GM23338 (cell line): ENCODE data around the gene CACNA2D4. TPM values are rescaled to one million over a fixed set of nuclear protein-coding genes. Genes with fewer than 3 reads are reported as not detected.

Source experiments
- ATAC-seq: fragments of 200-7000 bp; cut with Tn5 transposase; 3 replicates; pipeline ENCODE4 v1.9.1; 2020
- DNase-seq: peaks from one replicate; pipeline ENCODE4 v3.0.0-alpha.2; 2015; ENCODE audit warnings: low spot score
- H2AFZ ChIP-seq: fragments of 200-600 bp; sonication (generic); 2 replicates; pipeline ENCODE4 v1.8.0; 2016; ENCODE audit warnings: antibody characterized with exemption, mild to moderate bottlenecking, moderate library complexity
- H3F3A ChIP-seq: fragments of 200-600 bp; sonication (generic); replicated peaks from 2 replicates; pipeline ENCODE4 v1.8.0; 2017; ENCODE audit warnings: antibody characterized with exemption, mixed run types, low read depth
- H3K27ac ChIP-seq: fragments of 200-600 bp; sonication (generic); 2 replicates; pipeline ENCODE4 v1.6.1; 2016; ENCODE audit warnings: low read depth
- H3K27me3 ChIP-seq: fragments of 200-600 bp; sonication (generic); 2 replicates; pipeline ENCODE4 v1.8.0; 2016; ENCODE audit warnings: mild to moderate bottlenecking, mixed run types, moderate library complexity; ENCODE audit not compliant: insufficient read depth
- H3K36me3 ChIP-seq: fragments of 200-600 bp; sonication (generic); 2 replicates; pipeline ENCODE4 v1.8.0; 2016; ENCODE audit warnings: mild to moderate bottlenecking; ENCODE audit not compliant: insufficient read depth
- H3K4me1 ChIP-seq: fragments of 200-600 bp; sonication (generic); 2 replicates; pipeline ENCODE4 v1.8.0; 2016; ENCODE audit warnings: mild to moderate bottlenecking, moderate library complexity; ENCODE audit not compliant: insufficient read depth
- H3K4me2 ChIP-seq: fragments of 200-600 bp; sonication (generic); 2 replicates; pipeline ENCODE4 v1.7.1; 2017; ENCODE audit warnings: mixed run types
- H3K4me3 ChIP-seq: fragments of 200-600 bp; sonication (generic); 2 replicates; pipeline ENCODE4 v1.6.1; 2016; ENCODE audit warnings: mixed run types
- H3K79me2 ChIP-seq: fragments of 200-600 bp; sonication (generic); replicated peaks from 2 replicates; pipeline ENCODE4 v1.8.0; 2017; ENCODE audit warnings: mild to moderate bottlenecking; ENCODE audit not compliant: insufficient read depth
- H3K9me2 ChIP-seq: fragments of 200-600 bp; sonication (generic); 2 replicates; pipeline ENCODE4 v1.8.0; 2017; ENCODE audit not compliant: insufficient read depth
- H4K20me1 ChIP-seq: fragments of 200-600 bp; sonication (generic); replicated peaks from 2 replicates; pipeline ENCODE4 v1.8.0; 2017; ENCODE audit warnings: mild to moderate bottlenecking; ENCODE audit not compliant: insufficient read depth
- H3K27ac Mint-ChIP-seq: 2 replicates; pipeline ENCODE4 v1.8.0; 2020; ENCODE audit warnings: inconsistent platforms, mild to moderate bottlenecking, moderate library complexity, mixed read lengths
- H3K27me3 Mint-ChIP-seq: 3 replicates; pipeline ENCODE4 v1.8.0; 2022; ENCODE audit warnings: low read depth, mild to moderate bottlenecking, moderate library complexity, mixed read lengths, inconsistent platforms; ENCODE audit not compliant: insufficient read depth, poor library complexity
- H3K36me3 Mint-ChIP-seq: 3 replicates; pipeline ENCODE4 v1.8.0; 2021; ENCODE audit warnings: low read depth, mild to moderate bottlenecking, inconsistent platforms, moderate library complexity, mixed read lengths
- H3K4me1 Mint-ChIP-seq: 3 replicates; pipeline ENCODE4 v1.8.0; 2020; ENCODE audit warnings: mild to moderate bottlenecking, inconsistent platforms, mixed read lengths
- H3K4me3 Mint-ChIP-seq: 3 replicates; pipeline ENCODE4 v1.8.0; 2021; ENCODE audit warnings: moderate library complexity, mild to moderate bottlenecking, inconsistent platforms, mixed read lengths
- H3K9me3 Mint-ChIP-seq: 3 replicates; pipeline ENCODE4 v1.8.0; 2020; ENCODE audit warnings: moderate library complexity, mild to moderate bottlenecking, inconsistent platforms, mixed read lengths
- ETS1 ChIP-seq: IDR thresholded peaks from 2 replicates; pipeline ENCODE4 v1.6.1; 2016; ENCODE audit warnings: antibody characterized with exemption
- EZH2 ChIP-seq: fragments of 200-600 bp; sonication (generic); IDR thresholded peaks from one replicate; pipeline ENCODE4 v1.8.0; 2017; ENCODE audit warnings: antibody characterized with exemption, mild to moderate bottlenecking, low read depth; ENCODE audit not compliant: unreplicated experiment
- EZH2phosphoT487 ChIP-seq: fragments of 200-600 bp; sonication (generic); IDR thresholded peaks from one replicate; pipeline ENCODE4 v1.8.1; 2018; ENCODE audit warnings: antibody characterized with exemption; ENCODE audit not compliant: unreplicated experiment
- REST ChIP-seq: IDR thresholded peaks from one replicate; pipeline ENCODE4 v1.6.1; 2018; ENCODE audit warnings: antibody characterized with exemption; ENCODE audit not compliant: unreplicated experiment
- STAT1 ChIP-seq: IDR thresholded peaks from one replicate; pipeline ENCODE4 v1.6.1; 2016; ENCODE audit warnings: antibody characterized with exemption; ENCODE audit not compliant: unreplicated experiment
- ZNF114 ChIP-seq: fragments of 250-450 bp; sonication (Bioruptor Pico); IDR thresholded peaks from 2 replicates; pipeline ENCODE4 v1.5.0; 2020; ENCODE audit warnings: mild to moderate bottlenecking, moderate library complexity
- ZNF462 ChIP-seq: fragments of 250-450 bp; sonication (Bioruptor Pico); IDR thresholded peaks from 2 replicates; pipeline ENCODE4 v1.5.0; 2020; ENCODE audit warnings: mild to moderate bottlenecking, moderate library complexity
- polyA plus RNA-seq: library from polyadenylated mRNA; unstranded; fragments of >200 nt; fragmentation: Nextera tagmentation; extraction: Ambion mirVana; gene quantifications from 2 replicates; pipeline ENCODE4 v1.2.1, GENCODE V29; 2016
- total RNA-seq: library from RNA; depleted of rRNA; stranded (reverse); fragments of >200 nt; shearing (Covaris generic); gene quantifications from 2 replicates; pipeline ENCODE4 v1.2.3, GENCODE V29; 2014
- TF ChIP-seq, protein P1 (sequence below), 2 experiments: fragments of 200-600 bp in 1 of 2; sonication (generic) in 1 of 2; conservative IDR thresholded peaks; 2 replicates each; pipeline versions ENCODE4 v1.5.1 to v1.6.1; 2016 to 2017; ENCODE audit warnings: antibody characterized with exemption in 2 of 2, low read depth in 2 of 2, mild to moderate bottlenecking in 2 of 2, moderate library complexity in 1 of 2

The CACNA2D4 gene
- total and polyA plus RNA-seq, 2 experiments from 2014 or later = 0.07 to 0.24 TPM

DNA sequence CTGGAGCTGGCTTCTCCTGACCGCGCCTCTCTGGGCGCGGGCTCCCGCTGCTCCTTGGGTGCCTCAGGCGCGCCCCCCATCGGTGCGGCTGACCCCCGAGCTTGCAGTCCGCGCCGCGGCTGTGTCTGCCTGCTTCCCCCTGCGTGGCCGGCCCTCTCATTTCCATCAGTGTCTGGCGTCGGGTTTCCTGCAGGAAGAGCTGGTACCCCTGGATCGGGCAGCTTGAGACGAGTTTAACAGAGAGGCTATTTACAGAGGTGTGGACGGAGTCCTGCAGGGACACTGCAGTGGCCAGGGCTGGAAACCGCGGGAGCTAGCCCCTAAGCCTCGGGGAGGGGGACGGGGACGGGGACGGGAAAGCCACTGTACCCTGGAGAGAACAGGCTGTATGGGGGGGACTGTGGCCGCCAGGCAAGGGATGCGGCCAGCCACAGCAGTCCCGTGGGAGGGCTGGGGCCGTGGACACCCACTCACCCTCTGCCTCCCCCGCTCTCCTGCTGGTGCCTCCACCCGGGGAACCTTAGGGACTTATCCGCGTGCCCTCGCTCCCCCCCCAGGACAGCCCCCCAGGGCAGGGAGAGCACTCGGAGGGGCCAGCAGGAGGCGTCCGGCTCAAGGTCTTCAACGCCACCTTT is 3.7 kb upstream of the CACNA2D4 start:
- no peaks in the 10 kb centered on the region for H4K20me1 ChIP-seq
- H3K4me3 ChIP-seq = no peak overlapping the region
- Mint-ChIP-seq H3K4me1 (peaks cover 13% of the 10 kb centered on the region), H3K27ac (no peak overlapping the region), H3K27me3 (peaks cover 10% of the 10 kb centered on the region), H3K9me3 (no peaks in the 10 kb centered on the region), H3K4me3 (no peak overlapping the region), H3K36me3 (no peaks in the 10 kb centered on the region)
- TF ChIP-seq REST = no peak
- TF ChIP-seq, protein P1, sequence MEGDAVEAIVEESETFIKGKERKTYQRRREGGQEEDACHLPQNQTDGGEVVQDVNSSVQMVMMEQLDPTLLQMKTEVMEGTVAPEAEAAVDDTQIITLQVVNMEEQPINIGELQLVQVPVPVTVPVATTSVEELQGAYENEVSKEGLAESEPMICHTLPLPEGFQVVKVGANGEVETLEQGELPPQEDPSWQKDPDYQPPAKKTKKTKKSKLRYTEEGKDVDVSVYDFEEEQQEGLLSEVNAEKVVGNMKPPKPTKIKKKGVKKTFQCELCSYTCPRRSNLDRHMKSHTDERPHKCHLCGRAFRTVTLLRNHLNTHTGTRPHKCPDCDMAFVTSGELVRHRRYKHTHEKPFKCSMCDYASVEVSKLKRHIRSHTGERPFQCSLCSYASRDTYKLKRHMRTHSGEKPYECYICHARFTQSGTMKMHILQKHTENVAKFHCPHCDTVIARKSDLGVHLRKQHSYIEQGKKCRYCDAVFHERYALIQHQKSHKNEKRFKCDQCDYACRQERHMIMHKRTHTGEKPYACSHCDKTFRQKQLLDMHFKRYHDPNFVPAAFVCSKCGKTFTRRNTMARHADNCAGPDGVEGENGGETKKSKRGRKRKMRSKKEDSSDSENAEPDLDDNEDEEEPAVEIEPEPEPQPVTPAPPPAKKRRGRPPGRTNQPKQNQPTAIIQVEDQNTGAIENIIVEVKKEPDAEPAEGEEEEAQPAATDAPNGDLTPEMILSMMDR (conservative IDR thresholded peaks at IDR 0.05; ENCODE audit: low read depth in 2 of 2) = peak in 1 of 2 experiments; percentile 36; a peak in 1 of 4 replicates
- TF ChIP-seq ZNF114 (CRISPR knock-in tag) = no peak
- no peak overlapping the region for H3K4me2 ChIP-seq
- ATAC-seq (no peak), DNase-seq (peak; percentile 33)
- H3K27ac ChIP-seq = no peak overlapping the region
- no peaks in the 10 kb centered on the region for H3K27me3 ChIP-seq
- H3K9me2 ChIP-seq = no peaks in the 10 kb centered on the region
- no peaks in the 10 kb centered on the region for H3K36me3 ChIP-seq
- no peak overlapping the region for H2AFZ ChIP-seq
- H3F3A ChIP-seq = no peaks in the 10 kb centered on the region
- no peaks in the 10 kb centered on the region for H3K79me2 ChIP-seq
- H3K4me1 ChIP-seq = no peaks in the 10 kb centered on the region

DNA sequence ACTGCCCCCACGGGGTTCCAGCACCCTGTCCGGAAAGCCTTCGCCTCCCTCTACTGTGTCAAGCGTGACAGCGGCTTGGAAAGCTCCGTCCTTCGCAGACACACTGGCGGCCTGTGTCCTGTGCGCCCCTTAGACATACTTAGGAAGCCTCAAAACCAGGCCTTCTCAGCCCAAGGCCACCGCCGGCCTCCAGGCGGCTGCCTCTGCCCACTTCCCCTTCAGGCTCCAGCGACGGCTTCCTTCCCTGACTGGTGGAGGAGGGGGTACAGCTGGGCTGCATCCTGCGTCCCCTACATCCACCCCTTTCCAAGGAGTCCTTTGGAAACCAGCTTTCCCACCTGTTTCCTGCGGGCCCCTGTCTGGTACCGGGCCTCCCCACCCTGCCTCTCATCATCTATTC is 2.5 kb upstream of the CACNA2D4 start:
- Histone ChIP-seq H3K4me3 (no peak overlapping the region), H3K4me2 (no peak overlapping the region), H3F3A (no peaks in the 10 kb centered on the region), H2AFZ (no peak overlapping the region), H3K36me3 (no peaks in the 10 kb centered on the region), H3K27me3 (no peaks in the 10 kb centered on the region), H3K27ac (no peak overlapping the region), H3K79me2 (no peaks in the 10 kb centered on the region), H3K9me2 (no peaks in the 10 kb centered on the region), H3K4me1 (no peaks in the 10 kb centered on the region), H4K20me1 (no peaks in the 10 kb centered on the region)
- Mint-ChIP-seq H3K4me3 (no peak overlapping the region), H3K9me3 (no peaks in the 10 kb centered on the region), H3K4me1 (peaks cover 13% of the 10 kb centered on the region), H3K27me3 (peaks cover 13% of the 10 kb centered on the region), H3K36me3 (no peaks in the 10 kb centered on the region), H3K27ac (no peak overlapping the region)
- no peak for DNase-seq
- ATAC-seq = no peak
- TF ChIP-seq EZH2 = no peak
- no peak for TF ChIP-seq STAT1
- no peak for TF ChIP-seq ETS1
- TF ChIP-seq ZNF462 (CRISPR knock-in tag) = no peak
- TF ChIP-seq EZH2phosphoT487 = no peak
